WTC11 (cell line): ENCODE data around the gene PUS1. TPM values are rescaled to one million over a fixed set of nuclear protein-coding genes. Genes with fewer than 3 reads are reported as not detected.
"Not testable (repeated sequence)": the region's sequence is repeated elsewhere in the genome, so short reads cannot be mapped to it uniquely, and the experiment has no call there.

Experiments used
- ATAC-seq: fragments of 200-7000 bp; cut with Tn5 transposase; 2 replicates; pipeline ENCODE4 v1.10.0; 2021; ENCODE audit warnings: mild to moderate bottlenecking, moderate library complexity
- CTCF ChIA-PET: fragments of 300-600 bp; sonication (Branson Sonifier 250); formaldehyde crosslinking; loops from one replicate; lab custom pipeline; 2021; ENCODE audit warnings: antibody characterized with exemption; lab: Charles Lee
- POLR2A ChIA-PET: fragments of 350-600 bp; sonication (Branson Sonifier 250); formaldehyde crosslinking; loops from one replicate; lab custom pipeline; 2021; ENCODE audit warnings: antibody characterized with exemption; lab: Charles Lee
- DNase-seq: peaks from one replicate; pipeline ENCODE4 v3.0.0; 2021; ENCODE audit warnings: low spot score
- H3K27ac Mint-ChIP-seq: 2 replicates; pipeline ENCODE4 v1.8.0; 2021; ENCODE audit warnings: mixed read lengths
- H3K27me3 Mint-ChIP-seq: 2 replicates; pipeline ENCODE4 v1.8.0; 2021; ENCODE audit warnings: low read depth, mild to moderate bottlenecking, moderate library complexity, mixed read lengths
- H3K36me3 Mint-ChIP-seq: 2 replicates; pipeline ENCODE4 v1.8.0; 2021; ENCODE audit warnings: mixed read lengths
- H3K4me1 Mint-ChIP-seq: 2 replicates; pipeline ENCODE4 v1.8.0; 2022; ENCODE audit warnings: mixed read lengths
- H3K4me3 Mint-ChIP-seq: 2 replicates; pipeline ENCODE4 v1.8.0; 2021; ENCODE audit warnings: mild to moderate bottlenecking, moderate library complexity, mixed read lengths
- H3K9me3 Mint-ChIP-seq: 2 replicates; pipeline ENCODE4 v1.8.0; 2021; ENCODE audit warnings: mixed read lengths
- CBFB ChIP-seq: sonication (generic); formaldehyde crosslinking; IDR thresholded peaks from 2 replicates; pipeline ENCODE4 v1.8.1; 2022; ENCODE audit warnings: mild to moderate bottlenecking, low read depth, missing genetic modification reagents
- ERG ChIP-seq: fragments of 250-450 bp; sonication (Bioruptor Pico); IDR thresholded peaks from 2 replicates; pipeline ENCODE4 v1.8.0; 2021; ENCODE audit warnings: mild to moderate bottlenecking
- ETV6 ChIP-seq: sonication (generic); formaldehyde crosslinking; IDR thresholded peaks from 2 replicates; pipeline ENCODE4 v1.8.1; 2022; ENCODE audit warnings: mild to moderate bottlenecking, missing genetic modification reagents
- FOXJ3 ChIP-seq: sonication (generic); formaldehyde crosslinking; IDR thresholded peaks from 2 replicates; pipeline ENCODE4 v1.9.0; 2021; ENCODE audit warnings: missing genetic modification reagents, mild to moderate bottlenecking, borderline replicate concordance
- FOXK1 ChIP-seq: sonication (generic); formaldehyde crosslinking; IDR thresholded peaks from 2 replicates; pipeline ENCODE4 v1.8.0; 2022; ENCODE audit warnings: mild to moderate bottlenecking, moderate library complexity, missing genetic modification reagents
- FOXP1 ChIP-seq: sonication (generic); formaldehyde crosslinking; IDR thresholded peaks from 2 replicates; pipeline ENCODE4 v1.8.0; 2022; ENCODE audit warnings: missing genetic modification reagents, mild to moderate bottlenecking, moderate library complexity, borderline replicate concordance
- GRHL2 ChIP-seq: fragments of 250-450 bp; sonication (Bioruptor Pico); IDR thresholded peaks from 2 replicates; pipeline ENCODE4 v1.8.0; 2022; ENCODE audit warnings: mild to moderate bottlenecking, moderate library complexity; ENCODE audit not compliant: insufficient replicate concordance, severe bottlenecking
- HMGXB4 ChIP-seq: sonication (generic); formaldehyde crosslinking; IDR thresholded peaks from 2 replicates; pipeline ENCODE4 v1.8.1; 2023; ENCODE audit warnings: mild to moderate bottlenecking, moderate library complexity, missing genetic modification reagents
- OVOL2 ChIP-seq: fragments of 250-450 bp; sonication (Bioruptor Pico); IDR thresholded peaks from 2 replicates; pipeline ENCODE4 v1.9.0; 2021; ENCODE audit warnings: mild to moderate bottlenecking, borderline replicate concordance
- RORB ChIP-seq: fragments of 250-450 bp; sonication (Bioruptor Pico); IDR thresholded peaks from 2 replicates; pipeline ENCODE4 v1.9.0; 2021; ENCODE audit warnings: mild to moderate bottlenecking
- SMAD3 ChIP-seq: sonication (generic); formaldehyde crosslinking; IDR thresholded peaks from 2 replicates; pipeline ENCODE4 v1.8.0; 2022; ENCODE audit warnings: missing genetic modification reagents, mild to moderate bottlenecking, borderline replicate concordance
- SP1 ChIP-seq: sonication (generic); formaldehyde crosslinking; conservative IDR thresholded peaks from 2 replicates; pipeline ENCODE4 v1.8.1; 2022; ENCODE audit warnings: missing genetic modification reagents
- ZBTB21 ChIP-seq: sonication (generic); formaldehyde crosslinking; IDR thresholded peaks from 2 replicates; pipeline ENCODE4 v1.8.1; 2023; ENCODE audit warnings: mild to moderate bottlenecking, missing genetic modification reagents, borderline replicate concordance
- ZNF121 ChIP-seq: sonication (generic); formaldehyde crosslinking; IDR thresholded peaks from 2 replicates; pipeline ENCODE4 v1.8.0; 2023; ENCODE audit warnings: missing genetic modification reagents
- ZNF317 ChIP-seq: sonication (generic); formaldehyde crosslinking; IDR thresholded peaks from 2 replicates; pipeline ENCODE4 v1.8.1; 2023; ENCODE audit warnings: low read depth, mild to moderate bottlenecking, moderate library complexity, missing genetic modification reagents, borderline replicate concordance
- ZNF423 ChIP-seq: fragments of 250-450 bp; sonication (Bioruptor Pico); IDR thresholded peaks from 2 replicates; pipeline ENCODE4 v2.1.2; 2022; ENCODE audit warnings: mild to moderate bottlenecking, moderate library complexity
- total RNA-seq: library from RNA; stranded (reverse); gene quantifications from 3 replicates; pipeline ENCODE4 v1.2.3, GENCODE V29; 2021
- TF ChIP-seq, protein P1 (sequence below): fragments of 250-450 bp; sonication (Bioruptor Pico); IDR thresholded peaks from 2 replicates; pipeline ENCODE4 v1.9.0; 2021; ENCODE audit warnings: moderate library complexity, mild to moderate bottlenecking, inconsistent platforms, borderline replicate concordance
- TF ChIP-seq, protein P2 (sequence below): sonication (generic); formaldehyde crosslinking; IDR thresholded peaks from 2 replicates; pipeline ENCODE4 v1.8.0; 2022; ENCODE audit warnings: mild to moderate bottlenecking, missing genetic modification reagents
- TF ChIP-seq, protein P3 (sequence below): fragments of 250-450 bp; sonication (Bioruptor Pico); IDR thresholded peaks from 2 replicates; pipeline ENCODE4 v1.9.0; 2021; ENCODE audit warnings: mild to moderate bottlenecking

The PUS1 gene
- total RNA-seq, 1 experiment from 2014 or later: 97.4 TPM

- no peak for TF ChIP-seq FOXJ3
- no peak for TF ChIP-seq FOXK1 (CRISPR knock-in tag)
- TF ChIP-seq, protein P1, sequence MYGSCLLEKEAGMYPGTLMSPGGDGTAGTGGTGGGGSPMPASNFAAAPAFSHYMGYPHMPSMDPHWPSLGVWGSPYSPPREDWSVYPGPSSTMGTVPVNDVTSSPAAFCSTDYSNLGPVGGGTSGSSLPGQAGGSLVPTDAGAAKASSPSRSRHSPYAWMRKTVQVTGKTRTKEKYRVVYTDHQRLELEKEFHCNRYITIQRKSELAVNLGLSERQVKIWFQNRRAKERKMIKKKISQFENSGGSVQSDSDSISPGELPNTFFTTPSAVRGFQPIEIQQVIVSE (CRISPR knock-in tag): no peak
- TF ChIP-seq CBFB (CRISPR knock-in tag): no peak; the same call in 1 of the 2 replicates
These were observed at the start of gene PUS1 (continued) for GRCh38 chr12:131928711-131929580.

DNA sequence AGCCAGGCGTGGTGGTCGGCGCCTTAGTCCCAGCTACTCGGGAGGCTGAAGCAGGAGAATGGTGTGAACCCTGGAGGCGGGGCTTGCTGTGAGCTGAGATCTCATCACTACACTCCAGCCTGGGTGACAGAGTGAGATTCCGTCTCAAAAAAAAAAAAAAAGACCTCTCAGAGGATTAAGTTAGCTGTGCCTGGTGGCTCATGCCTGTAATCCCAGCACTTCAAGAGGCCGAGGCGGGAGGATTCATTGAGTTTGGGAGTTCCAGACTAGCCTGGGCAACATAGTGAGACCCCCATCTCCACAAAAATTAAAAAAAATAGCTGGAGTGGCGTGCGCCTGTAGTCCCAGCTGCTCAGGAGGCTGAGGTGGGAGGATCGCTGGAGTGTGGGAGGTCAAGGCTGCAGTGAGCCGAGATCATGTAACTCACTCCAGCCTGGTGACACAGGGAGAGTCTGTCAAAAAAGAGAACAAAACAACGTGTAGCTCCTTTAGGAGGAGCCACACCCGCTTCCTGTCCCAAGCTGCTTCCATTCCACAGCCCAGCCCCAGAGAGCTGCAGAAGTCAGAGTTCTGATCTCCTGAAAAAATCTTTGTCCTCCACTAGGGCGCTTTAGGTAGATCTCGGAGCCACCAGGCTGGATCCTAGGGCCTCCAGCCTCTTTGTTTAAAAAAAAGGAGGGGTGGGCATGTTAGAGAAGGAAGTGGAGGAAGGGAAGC lies 46.1 kb upstream of the PUS1 start:
- peaks cover 14% of the 10 kb centered on the region for H3K9me3 Mint-ChIP-seq
- ATAC-seq (peak; percentile 88), DNase-seq (no peak)
- H3K4me3 Mint-ChIP-seq: no peak overlapping the region
- H3K4me1 Mint-ChIP-seq: peaks cover 31% of the 10 kb centered on the region
- TF ChIP-seq ZNF317 (CRISPR knock-in tag) (no peak), ZNF121 (CRISPR knock-in tag) (peak; percentile 64; the same call in 1 of the 2 replicates)
- H3K36me3 Mint-ChIP-seq: peaks cover 8% of the 10 kb centered on the region
- peaks cover 14% of the 10 kb centered on the region; the same call in 1 of the 2 replicates for H3K27me3 Mint-ChIP-seq
- ChIA-PET CTCF (interaction anchor here (0.9 to 1.4 kb wide), 4 partner anchors 10 to 33 kb away, joined by 3 read pairs; no protein-coding TSS in a partner anchor), POLR2A (no interaction called here)
- H3K27ac Mint-ChIP-seq: no peak overlapping the region

DNA sequence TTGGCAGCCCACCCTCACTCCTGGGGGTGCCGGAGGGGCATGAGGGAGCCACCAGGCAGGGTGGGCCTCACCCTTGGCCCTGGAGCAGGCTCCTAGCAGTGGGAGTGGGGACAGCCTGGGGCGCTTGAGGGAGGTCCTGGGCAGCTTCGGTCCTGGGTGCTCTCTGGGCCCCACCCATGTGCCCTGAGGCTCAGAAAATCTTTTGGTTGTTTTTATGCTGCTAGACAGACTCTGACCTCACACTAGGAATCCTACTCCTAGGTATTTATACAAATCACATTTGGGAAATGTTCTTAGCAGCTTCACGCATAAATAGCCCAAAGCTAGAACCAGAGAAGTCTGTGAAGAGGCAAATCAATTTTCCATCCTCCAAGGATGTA lies 45.6 kb upstream of the PUS1 start:
- no peak for DNase-seq
- Mint-ChIP-seq H3K27me3 (peaks cover 14% of the 10 kb centered on the region; the same call in 1 of the 2 replicates), H3K36me3 (peaks cover 8% of the 10 kb centered on the region), H3K4me3 (no peak overlapping the region), H3K27ac (no peak overlapping the region), H3K9me3 (peaks cover 14% of the 10 kb centered on the region), H3K4me1 (peaks cover 27% of the 10 kb centered on the region)
- ATAC-seq: no peak
- POLR2A ChIA-PET: no interaction called here
- TF ChIP-seq, protein P1 (CRISPR knock-in tag): no peak
- no peak for TF ChIP-seq FOXP1
- no peak for TF ChIP-seq RORB (CRISPR knock-in tag)
- TF ChIP-seq ZNF423: no peak
- TF ChIP-seq ETV6 (CRISPR knock-in tag): no peak
- TF ChIP-seq ZNF121 (CRISPR knock-in tag): no peak
- no peak for TF ChIP-seq HMGXB4 (CRISPR knock-in tag)
- TF ChIP-seq SMAD3 (CRISPR knock-in tag): no peak
- TF ChIP-seq, protein P2, sequence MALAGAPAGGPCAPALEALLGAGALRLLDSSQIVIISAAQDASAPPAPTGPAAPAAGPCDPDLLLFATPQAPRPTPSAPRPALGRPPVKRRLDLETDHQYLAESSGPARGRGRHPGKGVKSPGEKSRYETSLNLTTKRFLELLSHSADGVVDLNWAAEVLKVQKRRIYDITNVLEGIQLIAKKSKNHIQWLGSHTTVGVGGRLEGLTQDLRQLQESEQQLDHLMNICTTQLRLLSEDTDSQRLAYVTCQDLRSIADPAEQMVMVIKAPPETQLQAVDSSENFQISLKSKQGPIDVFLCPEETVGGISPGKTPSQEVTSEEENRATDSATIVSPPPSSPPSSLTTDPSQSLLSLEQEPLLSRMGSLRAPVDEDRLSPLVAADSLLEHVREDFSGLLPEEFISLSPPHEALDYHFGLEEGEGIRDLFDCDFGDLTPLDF (CRISPR knock-in tag): no peak
- no peak for TF ChIP-seq ZBTB21
- TF ChIP-seq ERG (CRISPR knock-in tag): no peak
- no peak for TF ChIP-seq GRHL2 (CRISPR knock-in tag)
- no peak for TF ChIP-seq OVOL2 (CRISPR knock-in tag)
- TF ChIP-seq, protein P3, sequence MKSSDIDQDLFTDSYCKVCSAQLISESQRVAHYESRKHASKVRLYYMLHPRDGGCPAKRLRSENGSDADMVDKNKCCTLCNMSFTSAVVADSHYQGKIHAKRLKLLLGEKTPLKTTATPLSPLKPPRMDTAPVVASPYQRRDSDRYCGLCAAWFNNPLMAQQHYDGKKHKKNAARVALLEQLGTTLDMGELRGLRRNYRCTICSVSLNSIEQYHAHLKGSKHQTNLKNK (CRISPR knock-in tag): no peak
- TF ChIP-seq SP1 (CRISPR knock-in tag): no peak
- no peak for TF ChIP-seq FOXJ3
- CTCF ChIA-PET: interaction anchor here (0.9 to 1.4 kb wide), 4 partner anchors 11 to 32 kb away, joined by 3 read pairs; no protein-coding TSS in a partner anchor

DNA sequence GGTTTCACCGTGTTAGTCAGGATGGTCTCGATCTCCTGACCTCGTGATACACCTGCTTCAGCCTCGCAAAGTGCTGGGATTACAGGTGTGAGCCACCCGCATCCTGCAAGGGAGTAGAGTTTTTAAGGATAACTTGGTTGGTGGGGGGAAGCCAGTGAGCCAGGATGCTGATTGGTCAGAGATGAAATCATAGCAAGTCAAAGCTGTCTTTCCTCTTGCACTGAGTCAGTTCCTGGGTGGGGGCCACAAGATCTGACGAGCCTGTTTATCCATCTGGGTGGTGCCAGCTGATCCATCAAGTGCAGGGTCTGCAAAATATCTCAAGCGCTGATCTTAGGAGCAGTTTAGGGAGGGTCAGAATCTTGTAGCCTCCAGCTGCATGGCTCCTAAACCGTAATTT lies 44.0 kb upstream of the PUS1 start:
- H3K27ac Mint-ChIP-seq, H3K36me3 Mint-ChIP-seq, H3K4me3 Mint-ChIP-seq, CTCF ChIA-PET, DNase-seq, POLR2A ChIA-PET, ATAC-seq: not testable (repeated sequence)
- Mint-ChIP-seq H3K9me3 (peaks cover 14% of the 10 kb centered on the region), H3K4me1 (peaks cover 22% of the 10 kb centered on the region), H3K27me3 (peaks cover 26% of the 10 kb centered on the region; the same call in 1 of the 2 replicates)
